Measurements from ENCODE around the gene TRPM5. TPM values are rescaled to one million over a fixed set of nuclear protein-coding genes. Genes with fewer than 3 reads are reported as not detected.

Gene TRPM5
- total RNA-seq, 1 donor from 2014 or later, result 0.09 TPM

- Mint-ChIP-seq H3K27me3 (ENCODE audit: low read depth) (no peaks in the 10 kb centered on the region), H3K36me3 (ENCODE audit: low read depth) (no peaks in the 10 kb centered on the region), H3K9me3 (no peaks in the 10 kb centered on the region), H3K27ac (ENCODE audit: unreplicated experiment) (no peak overlapping the region), H3K4me3 (no peak overlapping the region), H3K4me1 (no peaks in the 10 kb centered on the region)
- TF ChIP-seq CTCF (conservative IDR thresholded peaks at IDR 0.05), result no peak
- DNase-seq (ENCODE audit: low read depth, low spot score), result no peak
Measured at GRCh38 chr11:2426221-2426620, 18.1 kb downstream of the TRPM5 start.

- Mint-ChIP-seq H3K27ac (ENCODE audit: unreplicated experiment) (no peak overlapping the region), H3K27me3 (ENCODE audit: low read depth) (no peaks in the 10 kb centered on the region), H3K36me3 (ENCODE audit: low read depth) (no peaks in the 10 kb centered on the region), H3K4me3 (no peak overlapping the region), H3K4me1 (no peaks in the 10 kb centered on the region), H3K9me3 (no peaks in the 10 kb centered on the region)
- no peak for DNase-seq (ENCODE audit: low read depth, low spot score)
- no peak for TF ChIP-seq CTCF (conservative IDR thresholded peaks at IDR 0.05)
Measured at GRCh38 chr11:2425506-2425905, 18.8 kb downstream of the TRPM5 start.

GRCh38 chr11:2424811-2425495, 19.4 kb downstream of the TRPM5 start:
- no peaks in the 10 kb centered on the region for H3K9me3 Mint-ChIP-seq
- no peak overlapping the region for H3K27ac Mint-ChIP-seq (ENCODE audit: unreplicated experiment)
- no peaks in the 10 kb centered on the region for H3K4me1 Mint-ChIP-seq
- TF ChIP-seq CTCF (conservative IDR thresholded peaks at IDR 0.05), result no peak
- H3K4me3 Mint-ChIP-seq, result no peak overlapping the region
- H3K36me3 Mint-ChIP-seq (ENCODE audit: low read depth), result no peaks in the 10 kb centered on the region
- no peak for DNase-seq (ENCODE audit: low read depth, low spot score)
- no peaks in the 10 kb centered on the region for H3K27me3 Mint-ChIP-seq (ENCODE audit: low read depth)

- no peak for TF ChIP-seq CTCF (conservative IDR thresholded peaks at IDR 0.05)
- no peak for DNase-seq (ENCODE audit: low read depth, low spot score)
- no peaks in the 10 kb centered on the region for H3K27me3 Mint-ChIP-seq (ENCODE audit: low read depth)
- no peak overlapping the region for H3K27ac Mint-ChIP-seq (ENCODE audit: unreplicated experiment)
- H3K9me3 Mint-ChIP-seq, result no peaks in the 10 kb centered on the region
- no peaks in the 10 kb centered on the region for H3K4me1 Mint-ChIP-seq
- no peaks in the 10 kb centered on the region for H3K36me3 Mint-ChIP-seq (ENCODE audit: low read depth)
- H3K4me3 Mint-ChIP-seq, result no peak overlapping the region
Measured at GRCh38 chr11:2423157-2424025, 20.9 kb downstream of the TRPM5 start.

- Mint-ChIP-seq H3K36me3 (ENCODE audit: low read depth) (no peaks in the 10 kb centered on the region), H3K4me1 (no peaks in the 10 kb centered on the region), H3K9me3 (no peaks in the 10 kb centered on the region), H3K27ac (ENCODE audit: unreplicated experiment) (no peak overlapping the region), H3K4me3 (no peak overlapping the region), H3K27me3 (ENCODE audit: low read depth) (no peaks in the 10 kb centered on the region)
- TF ChIP-seq CTCF (conservative IDR thresholded peaks at IDR 0.05), result no peak
- DNase-seq (ENCODE audit: low read depth, low spot score), result no peak
Measured at GRCh38 chr11:2422461-2423156, 21.7 kb downstream of the TRPM5 start.

Measured in neural crest cell (in vitro differentiated cells).